22Rv1 (cell line): ENCODE measurements around the gene KNCN.

ENCODE experiments used
- H3K27ac ChIP-seq: fragments of 450-650 bp; 2 replicates; pipeline ENCODE4 v1.5.1; 2017
- ZFX ChIP-seq: fragments of 450-650 bp; IDR thresholded peaks from 2 replicates; pipeline ENCODE4 v1.6.1; 2017; ENCODE audit warnings: antibody characterized with exemption, borderline replicate concordance
- TF ChIP-seq, protein P1 (sequence below): fragments of 450-650 bp; IDR thresholded peaks from 2 replicates; pipeline ENCODE4 v1.5.1; 2017; ENCODE audit warnings: mild to moderate bottlenecking

The KNCN gene

DNA sequence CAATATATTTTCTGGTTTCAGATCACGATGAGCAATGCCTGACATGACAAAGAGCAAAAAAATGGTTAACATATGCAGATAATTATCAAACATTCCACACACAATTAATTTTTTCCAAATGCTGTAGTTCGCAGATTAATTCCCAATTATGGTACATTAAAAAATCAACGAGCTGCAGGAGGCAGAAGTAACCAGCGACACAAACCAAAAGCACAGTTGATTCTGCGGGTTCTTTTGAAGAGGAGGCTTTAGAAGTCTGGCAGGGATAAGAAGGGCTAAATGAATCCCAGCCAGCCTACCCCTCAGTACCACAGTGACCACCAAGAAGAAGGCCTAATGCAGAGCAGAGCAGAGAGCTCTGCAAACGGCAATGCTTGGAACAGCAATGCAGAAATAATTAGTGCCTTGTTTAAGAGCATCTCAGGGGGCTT is 17.0 kb upstream of the KNCN start:
- no peak for TF ChIP-seq ZFX
- TF ChIP-seq, protein P1, sequence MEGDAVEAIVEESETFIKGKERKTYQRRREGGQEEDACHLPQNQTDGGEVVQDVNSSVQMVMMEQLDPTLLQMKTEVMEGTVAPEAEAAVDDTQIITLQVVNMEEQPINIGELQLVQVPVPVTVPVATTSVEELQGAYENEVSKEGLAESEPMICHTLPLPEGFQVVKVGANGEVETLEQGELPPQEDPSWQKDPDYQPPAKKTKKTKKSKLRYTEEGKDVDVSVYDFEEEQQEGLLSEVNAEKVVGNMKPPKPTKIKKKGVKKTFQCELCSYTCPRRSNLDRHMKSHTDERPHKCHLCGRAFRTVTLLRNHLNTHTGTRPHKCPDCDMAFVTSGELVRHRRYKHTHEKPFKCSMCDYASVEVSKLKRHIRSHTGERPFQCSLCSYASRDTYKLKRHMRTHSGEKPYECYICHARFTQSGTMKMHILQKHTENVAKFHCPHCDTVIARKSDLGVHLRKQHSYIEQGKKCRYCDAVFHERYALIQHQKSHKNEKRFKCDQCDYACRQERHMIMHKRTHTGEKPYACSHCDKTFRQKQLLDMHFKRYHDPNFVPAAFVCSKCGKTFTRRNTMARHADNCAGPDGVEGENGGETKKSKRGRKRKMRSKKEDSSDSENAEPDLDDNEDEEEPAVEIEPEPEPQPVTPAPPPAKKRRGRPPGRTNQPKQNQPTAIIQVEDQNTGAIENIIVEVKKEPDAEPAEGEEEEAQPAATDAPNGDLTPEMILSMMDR = no peak
- no peak overlapping the region for H3K27ac ChIP-seq

DNA sequence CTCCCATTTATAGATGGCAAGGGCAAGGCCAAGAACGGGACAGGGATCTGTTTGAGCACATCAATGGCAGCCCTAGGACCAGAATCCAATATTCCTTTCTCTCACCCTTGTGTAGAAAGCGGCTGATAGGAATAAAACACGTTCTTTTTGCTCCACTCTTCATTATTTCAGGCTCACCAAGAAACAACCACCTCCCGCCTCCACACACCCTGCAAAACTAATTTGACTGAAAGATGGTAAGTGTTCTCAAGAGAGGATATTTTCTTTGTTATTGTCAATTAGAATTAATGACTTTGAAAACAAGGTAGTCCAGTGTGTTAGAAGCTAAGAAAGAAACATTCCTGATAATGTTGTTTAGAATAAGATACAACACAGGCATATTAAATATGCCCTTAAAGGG is 11.9 kb upstream of the KNCN start:
- TF ChIP-seq, protein P1 = no peak
- no peak for TF ChIP-seq ZFX

DNA sequence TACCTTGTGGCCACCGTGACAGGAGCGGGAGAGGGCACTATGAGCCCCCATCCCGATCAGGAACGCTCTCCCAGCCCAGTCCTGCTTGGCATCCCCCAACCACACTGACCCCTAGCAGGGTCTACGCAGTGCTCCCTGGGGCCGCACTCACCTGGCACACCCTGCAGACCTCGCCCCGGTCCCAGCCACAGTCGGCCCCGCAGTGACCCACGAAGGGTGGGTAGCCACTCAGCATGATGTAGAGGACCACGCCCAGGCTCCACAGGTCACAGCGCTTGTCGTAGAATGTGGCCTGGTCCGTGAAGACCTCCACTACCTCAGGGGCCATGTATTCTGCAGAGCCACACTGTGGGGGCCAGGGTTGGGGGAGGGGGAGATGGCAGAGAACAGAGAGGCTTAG is 11.1 kb upstream of the KNCN start:
- no peak for TF ChIP-seq ZFX
- TF ChIP-seq, protein P1 = no peak
- H3K27ac ChIP-seq = no peak overlapping the region

More for the DNA sequence above, 11.9 kb upstream of the KNCN start:
- no peak overlapping the region for H3K27ac ChIP-seq

DNA sequence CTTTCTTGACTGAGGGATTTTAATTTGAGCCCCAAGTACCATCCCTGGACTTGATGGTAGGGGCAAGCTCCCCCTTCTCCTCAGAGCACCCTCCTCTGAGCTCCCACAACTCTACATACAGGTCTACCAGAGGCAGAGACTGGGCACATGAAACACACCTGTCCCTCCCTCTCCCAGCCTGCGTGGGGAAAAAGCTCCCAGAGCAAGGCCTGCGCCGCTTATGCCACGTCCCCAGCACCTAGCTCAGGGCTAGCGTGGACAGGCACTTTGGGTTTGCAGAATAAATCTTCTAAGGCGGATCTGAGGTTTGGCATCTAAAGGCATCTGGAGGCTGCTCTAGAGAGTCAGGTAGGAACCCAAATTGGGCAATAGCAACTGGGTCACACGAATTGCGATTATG is 7.5 kb upstream of the KNCN start:
- TF ChIP-seq, protein P1 = no peak
- no peak for TF ChIP-seq ZFX
- H3K27ac ChIP-seq = no peak overlapping the region

DNA sequence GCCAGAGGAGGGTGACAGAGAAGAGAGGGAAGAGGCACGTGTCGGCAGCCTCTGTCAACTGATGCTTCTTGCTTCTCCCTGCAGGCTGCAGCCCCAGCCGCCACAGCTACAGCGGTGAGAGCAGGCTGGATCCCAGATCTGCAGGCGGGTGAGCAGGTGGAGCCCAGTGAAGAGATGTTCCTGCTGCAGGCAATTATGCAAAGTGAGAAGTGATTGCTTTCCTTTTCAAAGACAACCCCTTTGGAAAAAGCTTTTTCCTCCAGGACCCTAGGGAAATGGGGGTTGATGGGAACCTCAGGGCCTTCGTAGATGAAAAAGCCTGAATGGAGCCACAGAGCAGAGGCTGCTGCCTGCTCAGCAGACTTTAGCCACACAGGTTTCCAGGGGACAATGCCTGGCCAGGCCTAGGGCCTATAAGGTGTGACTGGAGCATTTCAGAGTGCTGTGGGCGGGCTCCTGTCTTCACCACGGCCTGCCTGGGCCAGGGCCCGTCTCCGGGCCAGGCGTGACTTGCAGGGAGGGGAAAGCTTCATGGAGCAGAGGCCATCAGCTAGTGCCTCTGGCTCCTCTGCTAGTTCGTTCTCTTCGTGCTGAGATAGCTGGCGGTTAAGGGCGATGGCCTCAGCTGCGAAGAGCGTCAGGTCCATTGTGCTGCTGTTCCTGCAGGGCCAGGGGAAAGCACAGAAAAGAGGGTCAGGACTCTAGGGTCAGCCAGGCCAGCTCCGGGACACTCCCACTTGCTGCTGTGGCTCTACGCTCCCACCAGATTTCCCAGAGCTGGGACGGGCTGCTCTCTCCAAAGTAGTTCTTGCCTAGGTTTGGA is 6.9 kb upstream of the KNCN start:
- TF ChIP-seq ZFX = no peak
- TF ChIP-seq, protein P1 = no peak
- no peak overlapping the region for H3K27ac ChIP-seq

DNA sequence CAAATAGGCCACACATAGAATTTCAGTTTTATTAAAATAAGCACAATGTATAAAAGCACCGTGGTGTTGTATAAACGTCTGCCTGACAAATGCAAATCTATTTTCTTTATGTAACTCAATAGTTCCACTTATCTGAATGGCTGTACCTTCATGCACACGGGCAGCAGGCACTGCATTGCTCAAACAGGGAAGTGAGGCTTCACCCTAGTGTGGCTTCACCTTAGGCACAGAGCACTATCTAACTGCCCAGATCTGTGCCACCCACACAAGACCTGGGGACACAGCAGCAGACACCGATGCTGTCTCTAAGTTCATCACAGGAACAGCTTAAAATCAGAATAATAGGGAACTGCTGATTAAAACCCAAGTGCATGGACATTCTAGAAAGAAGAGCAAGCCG is 6.0 kb upstream of the KNCN start:
- H3K27ac ChIP-seq = no peak overlapping the region
- TF ChIP-seq, protein P1 = no peak
- TF ChIP-seq ZFX = no peak

DNA sequence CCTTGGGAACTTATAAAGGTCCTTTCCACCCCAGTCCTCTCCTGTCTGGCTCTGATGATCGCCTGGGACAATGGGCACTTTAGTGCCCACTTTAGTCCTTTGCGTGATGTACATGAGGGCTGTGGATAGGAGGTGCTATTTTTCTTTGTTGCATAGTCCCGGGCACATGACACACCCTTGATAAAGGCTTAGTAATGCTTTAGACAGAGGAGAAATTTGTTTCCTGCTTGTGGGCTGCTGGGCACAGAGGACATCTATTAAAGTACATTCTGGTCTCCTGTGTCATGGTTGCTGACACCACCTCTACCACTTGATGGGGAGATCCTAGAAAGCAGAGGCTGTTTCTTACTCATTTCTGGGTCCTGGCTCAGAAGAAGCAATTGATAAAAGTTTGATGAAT is 5.4 kb upstream of the KNCN start:
- TF ChIP-seq, protein P1 = no peak
- TF ChIP-seq ZFX = no peak
- no peak overlapping the region for H3K27ac ChIP-seq
